NCI-H2171 treated with DMSO at 0.1 percent for 48 hours (cell line): ENCODE results near the gene AGFG2.
"Not testable (repeated sequence)": the region's sequence is repeated elsewhere in the genome, so short reads cannot be mapped to it uniquely, and the experiment has no call there.

Experiments
- DNase-seq: peaks from one replicate; lab custom pipeline; 2025; lab: John Stamatoyannopoulos, UW

Gene AGFG2

DNA sequence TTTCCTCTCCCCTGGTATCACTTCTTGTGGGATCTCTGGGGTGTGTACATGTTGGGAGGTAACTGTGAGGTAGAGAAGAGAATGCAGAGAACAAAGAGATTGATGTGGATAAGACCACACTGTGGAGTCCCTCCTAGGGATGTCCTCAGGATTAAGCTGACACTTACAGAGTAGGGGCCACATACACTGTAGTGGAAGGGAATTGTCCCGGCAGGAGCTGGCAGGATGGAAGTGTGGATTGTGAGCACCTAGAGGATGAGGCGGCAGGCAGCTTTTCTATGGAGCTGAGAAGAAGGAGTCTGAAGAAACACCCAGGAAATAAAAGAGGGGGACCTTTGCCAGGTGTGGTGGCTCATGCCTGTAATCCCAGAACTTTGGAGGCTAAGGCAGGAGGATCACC is 13.5 kb downstream of the AGFG2 start:
- DNase-seq, result no peak

DNA sequence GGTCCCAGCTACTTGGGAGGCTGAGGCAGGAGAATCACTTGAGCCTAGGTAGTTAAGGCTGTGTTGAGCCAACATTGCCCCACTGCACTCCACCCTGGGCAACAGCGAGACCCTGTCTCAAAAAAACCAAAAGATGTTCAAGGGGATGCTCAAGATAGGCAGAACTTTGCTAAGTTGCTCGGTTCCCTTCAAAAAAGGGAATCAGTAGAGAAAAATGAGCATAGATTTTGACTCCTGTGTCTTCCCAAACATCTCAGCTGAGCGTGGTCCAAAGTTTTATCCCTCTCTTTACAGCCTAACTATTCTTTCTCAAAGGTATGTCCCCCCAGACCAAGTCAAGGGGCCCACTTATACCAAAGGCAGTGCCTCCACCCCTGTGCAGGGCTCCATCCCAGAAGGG is 14.0 kb downstream of the AGFG2 start:
- DNase-seq, result no peak

DNA sequence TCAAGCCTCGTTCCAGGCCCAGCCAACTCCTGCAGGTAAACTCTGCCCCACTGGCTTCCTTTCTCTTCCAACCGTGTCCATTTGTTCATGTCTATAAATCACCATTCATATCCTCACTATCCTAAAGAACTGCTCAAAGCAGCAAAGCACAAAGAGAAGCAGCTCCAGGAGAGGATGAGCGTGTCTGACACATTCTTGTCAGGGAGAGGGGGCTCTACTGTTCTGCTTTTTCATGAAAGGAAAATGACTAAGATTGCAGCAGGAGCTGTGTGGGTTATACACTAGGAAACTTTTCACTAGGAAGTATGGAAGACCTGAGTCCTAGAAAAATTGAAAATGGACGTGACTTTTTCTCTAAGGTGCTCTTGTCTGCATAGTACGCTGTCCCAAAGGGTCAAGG is 16.7 kb downstream of the AGFG2 start:
- DNase-seq, result no peak

DNA sequence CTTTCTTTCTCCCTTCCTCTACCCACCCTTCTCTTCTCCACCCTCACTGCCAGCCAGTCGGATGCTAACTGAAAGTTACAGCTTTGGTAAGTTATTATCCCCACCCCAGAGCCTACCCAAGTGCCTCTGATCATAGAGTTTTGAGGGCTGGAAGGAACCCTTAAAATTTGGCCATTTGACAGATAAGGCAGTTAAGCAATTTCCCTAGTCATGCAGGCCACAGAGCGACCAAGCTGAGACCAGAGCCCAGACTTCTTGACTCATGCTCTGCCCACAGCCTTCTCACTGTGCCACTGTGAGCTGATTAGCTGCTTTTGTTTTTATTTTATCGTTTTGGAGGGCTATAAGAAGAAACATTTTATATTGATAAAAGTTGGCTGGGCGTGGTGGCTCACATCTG is 17.5 kb downstream of the AGFG2 start:
- no peak for DNase-seq

DNA sequence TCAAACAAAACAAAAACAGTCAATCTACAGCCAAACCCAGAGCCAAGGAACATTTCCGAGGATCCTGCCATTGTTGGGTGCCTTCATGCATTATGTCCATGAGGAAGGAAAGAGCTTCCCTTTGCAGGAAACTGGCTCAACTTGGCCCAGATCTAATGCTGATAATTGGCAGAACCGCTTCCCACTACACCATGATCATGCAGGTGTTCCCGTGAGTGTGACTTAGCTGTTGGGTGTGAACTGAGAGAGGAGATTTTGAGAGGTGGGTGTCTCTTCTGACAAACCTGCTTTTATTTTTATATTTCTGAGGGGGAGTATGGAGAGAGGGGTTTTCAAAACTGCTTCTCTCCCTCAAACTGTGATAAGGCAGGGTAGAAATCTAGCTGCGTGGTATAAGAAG is 20.1 kb downstream of the AGFG2 start:
- DNase-seq, result no peak

DNA sequence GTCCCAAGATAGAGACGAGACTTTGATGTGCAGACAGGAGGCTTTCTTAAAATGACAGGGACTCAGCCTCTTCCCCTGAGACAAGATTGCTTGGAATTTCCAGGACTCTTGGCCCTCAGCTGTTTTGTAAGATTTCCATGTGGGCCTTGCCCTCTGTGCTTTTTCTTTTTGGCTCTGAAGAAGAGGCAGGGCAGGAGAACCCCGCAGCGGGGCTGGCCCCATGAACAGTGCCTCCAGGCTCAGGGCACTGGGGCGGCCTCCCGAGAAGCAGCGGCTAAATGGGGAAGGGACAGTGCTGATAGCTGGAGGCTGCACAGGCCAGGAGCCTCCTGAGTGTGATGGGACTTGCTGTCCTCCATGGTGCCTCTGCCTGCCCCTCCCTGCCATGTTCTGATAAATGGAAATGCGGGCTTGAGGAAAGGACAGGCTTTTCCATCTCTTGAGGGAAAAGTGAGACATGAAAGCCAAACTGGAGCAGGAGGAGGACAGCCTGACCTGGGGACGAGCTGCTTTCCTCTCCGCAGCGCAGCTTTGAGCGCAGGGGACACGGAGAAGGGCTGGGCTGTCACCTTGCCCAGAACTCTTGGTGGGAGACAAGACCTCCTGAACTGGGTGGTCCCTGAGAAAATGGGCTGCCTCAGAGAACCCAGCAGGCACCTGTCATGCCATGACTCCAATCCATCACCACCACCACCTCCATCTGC is 22.6 kb downstream of the AGFG2 start:
- DNase-seq, result no peak

DNA sequence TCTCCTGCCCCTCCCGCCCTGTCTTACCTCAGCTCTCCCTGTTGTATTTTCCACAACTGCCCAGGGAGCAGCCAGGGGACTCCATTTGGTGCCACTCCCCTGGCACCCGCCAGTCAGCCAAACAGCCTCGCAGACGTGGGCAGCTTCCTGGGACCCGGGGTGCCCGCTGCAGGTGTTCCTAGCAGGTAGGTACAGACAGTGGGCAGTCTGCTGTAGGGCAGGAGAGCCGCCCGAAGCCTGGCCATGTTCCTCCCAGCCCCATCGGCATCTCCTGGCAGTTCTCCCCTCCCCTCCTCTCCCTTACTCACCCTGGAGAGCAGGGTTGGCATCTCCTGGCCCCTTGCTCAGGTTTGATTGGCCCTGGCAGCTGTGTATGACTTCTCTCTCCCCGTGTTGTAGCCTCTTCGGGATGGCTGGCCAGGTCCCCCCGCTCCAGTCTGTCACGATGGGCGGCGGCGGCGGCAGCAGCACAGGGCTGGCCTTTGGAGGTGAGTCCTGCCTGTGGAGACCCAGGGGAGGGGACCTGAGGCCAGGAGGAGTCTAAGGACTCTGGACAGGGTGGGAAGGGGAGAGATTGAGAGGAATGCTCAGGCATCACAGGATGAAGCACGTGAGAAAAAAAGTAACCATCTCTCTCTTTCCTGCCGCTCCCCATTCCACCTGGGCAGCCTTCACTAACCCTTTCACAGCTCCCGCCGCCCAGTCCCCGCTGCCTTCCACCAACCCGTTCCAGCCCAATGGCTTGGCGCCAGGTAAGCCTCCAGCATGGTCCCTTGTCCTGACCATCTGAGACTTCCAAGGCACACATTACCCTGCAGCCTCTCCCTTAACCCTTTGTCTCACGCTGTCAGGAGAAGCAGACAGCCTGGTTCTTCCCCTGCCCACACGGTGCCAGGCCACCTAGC is 23.4 kb downstream of the AGFG2 start:
- no peak for DNase-seq

DNA sequence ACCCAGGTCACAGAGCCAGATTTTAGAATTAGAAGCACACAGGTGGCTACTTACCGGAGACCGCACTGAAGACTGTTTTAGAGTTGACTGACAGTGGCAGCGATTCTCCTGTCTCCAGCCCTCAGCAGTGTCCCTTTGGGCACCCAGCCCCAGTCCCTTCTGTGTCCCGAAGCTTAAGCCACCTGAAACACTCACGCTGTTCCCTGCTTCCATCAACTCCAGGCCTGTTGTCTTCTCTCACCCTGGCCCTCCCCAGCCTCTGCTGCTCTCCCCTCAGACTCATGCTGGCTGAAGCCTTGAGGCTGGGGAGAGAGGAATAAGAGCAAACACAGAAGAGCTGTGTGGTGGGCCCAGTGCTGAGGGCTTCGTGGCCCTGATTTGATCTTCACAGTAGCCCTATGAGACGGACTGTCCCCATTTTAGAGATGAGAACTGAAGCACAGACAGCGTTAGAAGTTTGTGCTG is 24.1 kb downstream of the AGFG2 start:
- no peak for DNase-seq

DNA sequence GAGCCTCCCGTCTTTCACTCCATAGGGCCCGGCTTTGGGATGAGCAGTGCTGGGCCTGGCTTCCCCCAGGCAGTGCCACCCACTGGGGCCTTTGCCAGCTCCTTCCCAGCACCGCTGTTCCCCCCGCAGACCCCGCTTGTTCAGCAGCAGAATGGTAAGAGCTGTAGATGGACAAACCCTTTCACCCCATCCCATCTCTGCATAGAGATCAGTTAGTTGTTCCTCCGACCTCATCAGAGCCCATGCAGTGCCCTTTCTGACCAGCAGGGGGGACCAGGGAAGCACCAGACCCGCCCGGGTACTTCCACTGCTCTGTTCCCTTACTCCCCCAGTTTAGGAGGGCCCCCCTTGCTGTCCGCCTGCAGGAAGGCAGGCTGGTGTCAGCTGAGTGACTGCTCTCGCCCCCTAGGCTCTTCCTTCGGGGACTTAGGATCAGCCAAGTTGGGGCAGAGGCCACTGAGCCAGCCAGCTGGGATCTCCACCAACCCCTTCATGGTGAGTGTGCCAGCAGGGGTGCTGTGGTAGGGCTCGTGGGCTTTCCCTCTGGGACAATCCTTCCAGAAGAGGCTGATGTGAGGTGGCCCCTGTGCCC is 24.9 kb downstream of the AGFG2 start:
- DNase-seq, result peak; percentile 15

DNA sequence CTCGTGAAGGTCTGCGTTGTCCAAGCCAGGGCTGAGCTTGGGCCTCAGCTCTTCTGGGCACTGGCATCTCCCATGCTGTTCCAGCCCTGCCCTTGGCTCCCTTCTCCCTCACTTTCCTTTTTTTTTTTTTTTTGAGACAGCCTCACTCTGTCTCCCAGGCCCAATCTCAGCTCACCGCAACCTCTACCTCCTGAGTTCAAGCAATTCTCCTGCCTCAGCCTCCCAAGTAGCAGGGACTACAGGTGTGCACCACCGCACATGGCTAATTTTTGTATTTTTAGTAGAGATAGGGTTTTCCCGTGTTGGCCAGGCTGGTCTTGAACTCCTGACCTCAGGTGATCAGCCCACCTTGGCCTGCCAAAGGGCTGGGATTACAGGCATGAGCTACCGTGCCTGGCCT is 25.4 kb downstream of the AGFG2 start:
- DNase-seq, result not testable (repeated sequence)

DNA sequence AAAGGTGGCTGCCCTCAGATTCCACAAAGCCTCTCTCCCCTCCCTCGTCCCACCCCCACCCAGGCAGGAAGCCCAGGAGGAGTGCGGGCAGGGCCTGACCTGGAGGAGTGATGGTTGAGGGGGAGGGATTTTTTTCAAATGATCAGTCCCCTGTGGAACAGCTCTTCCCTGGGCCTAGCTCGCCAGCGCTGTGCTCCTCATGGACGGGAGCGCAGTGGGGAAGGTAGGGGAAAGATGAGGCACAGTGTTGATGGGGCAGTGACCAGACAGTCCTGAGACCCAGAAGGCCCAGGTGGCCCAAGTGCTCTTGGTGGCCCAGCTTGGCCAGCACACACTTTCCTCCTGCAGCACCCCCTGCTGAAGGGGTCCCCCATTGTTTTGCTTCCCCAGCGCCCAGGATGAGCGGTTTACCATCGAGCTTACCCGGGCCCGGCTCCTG is 26.1 kb downstream of the AGFG2 start:
- DNase-seq, result no peak

DNA sequence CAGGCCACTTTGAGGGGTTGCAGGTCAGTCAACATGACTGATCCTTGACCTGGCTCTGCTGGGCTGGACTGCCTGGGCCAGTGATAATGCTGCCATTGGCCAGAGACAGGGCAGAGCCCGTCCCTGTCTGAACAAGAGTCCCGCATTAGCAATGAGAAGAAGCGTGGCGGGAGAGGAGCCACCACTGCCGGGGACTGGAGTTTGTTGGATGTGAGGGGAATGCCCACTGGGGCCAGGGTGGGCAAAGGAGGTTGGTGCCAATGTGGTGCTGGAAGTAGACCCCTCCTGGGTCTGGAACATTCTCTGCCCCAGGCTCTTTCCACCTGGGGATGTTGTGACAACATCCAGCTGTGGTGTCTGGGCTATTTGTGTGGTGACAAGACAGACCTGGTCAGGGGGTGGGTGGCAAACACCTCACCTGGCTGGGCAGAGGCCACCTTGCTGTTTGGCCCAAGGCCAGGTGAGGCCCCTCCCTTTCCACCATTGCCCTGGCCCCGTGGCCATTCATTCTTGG is 27.1 kb downstream of the AGFG2 start:
- DNase-seq, result no peak

DNA sequence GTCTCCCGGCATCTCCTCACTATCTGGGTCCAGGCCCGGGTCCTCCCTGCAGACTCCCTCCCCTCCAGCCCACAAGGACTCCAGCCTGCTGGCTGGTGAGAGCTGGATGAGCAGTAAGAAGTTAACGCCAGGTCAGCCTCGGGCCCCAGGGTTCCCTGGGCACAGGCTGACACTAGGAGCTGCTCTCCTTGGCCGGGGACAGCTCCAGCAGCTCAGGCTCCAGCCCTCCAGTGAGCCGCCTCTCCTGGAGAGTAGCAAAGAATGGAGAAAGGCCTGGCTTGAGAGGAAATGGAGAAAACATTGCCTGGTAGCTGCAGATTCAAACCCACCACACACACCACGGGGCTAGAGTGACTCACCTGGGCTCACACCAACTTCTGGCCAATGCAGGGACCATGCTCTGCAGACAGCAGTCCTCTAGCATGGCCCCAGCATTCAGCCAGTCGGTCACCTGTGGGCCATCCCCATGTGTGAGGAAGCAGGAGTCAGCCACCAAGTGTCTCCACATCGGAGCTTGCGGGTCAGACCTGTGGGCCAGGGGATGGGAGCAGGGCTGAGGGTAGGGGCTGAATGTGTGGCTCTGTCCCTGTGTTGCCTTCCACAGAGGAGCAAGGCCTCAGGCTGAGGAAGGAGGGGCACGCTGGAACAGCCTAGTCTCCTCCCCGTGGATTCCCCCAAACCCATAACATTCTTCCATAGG is 28.2 kb downstream of the AGFG2 start:
- no peak for DNase-seq

DNA sequence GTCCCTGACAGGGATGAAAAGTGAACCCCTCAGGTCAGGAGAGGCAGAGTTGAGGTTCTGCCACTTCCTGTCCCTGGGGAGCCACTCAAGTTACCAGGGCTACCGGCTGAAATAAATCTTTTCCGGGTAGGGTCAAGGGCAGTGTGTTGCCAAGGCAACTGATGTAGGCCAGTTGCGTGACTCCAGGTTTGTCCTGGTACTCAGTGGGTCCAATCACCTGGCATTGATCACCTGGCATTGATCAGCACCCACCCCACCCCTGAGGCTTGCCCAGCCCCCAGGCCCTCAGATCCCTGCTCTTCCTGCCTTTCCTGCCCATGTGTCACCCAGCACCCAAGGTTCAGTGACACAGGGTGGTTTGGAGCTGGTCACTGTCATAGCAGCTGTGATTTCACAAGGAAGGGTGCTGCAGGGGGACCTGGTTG is 28.8 kb downstream of the AGFG2 start:
- no peak for DNase-seq

DNA sequence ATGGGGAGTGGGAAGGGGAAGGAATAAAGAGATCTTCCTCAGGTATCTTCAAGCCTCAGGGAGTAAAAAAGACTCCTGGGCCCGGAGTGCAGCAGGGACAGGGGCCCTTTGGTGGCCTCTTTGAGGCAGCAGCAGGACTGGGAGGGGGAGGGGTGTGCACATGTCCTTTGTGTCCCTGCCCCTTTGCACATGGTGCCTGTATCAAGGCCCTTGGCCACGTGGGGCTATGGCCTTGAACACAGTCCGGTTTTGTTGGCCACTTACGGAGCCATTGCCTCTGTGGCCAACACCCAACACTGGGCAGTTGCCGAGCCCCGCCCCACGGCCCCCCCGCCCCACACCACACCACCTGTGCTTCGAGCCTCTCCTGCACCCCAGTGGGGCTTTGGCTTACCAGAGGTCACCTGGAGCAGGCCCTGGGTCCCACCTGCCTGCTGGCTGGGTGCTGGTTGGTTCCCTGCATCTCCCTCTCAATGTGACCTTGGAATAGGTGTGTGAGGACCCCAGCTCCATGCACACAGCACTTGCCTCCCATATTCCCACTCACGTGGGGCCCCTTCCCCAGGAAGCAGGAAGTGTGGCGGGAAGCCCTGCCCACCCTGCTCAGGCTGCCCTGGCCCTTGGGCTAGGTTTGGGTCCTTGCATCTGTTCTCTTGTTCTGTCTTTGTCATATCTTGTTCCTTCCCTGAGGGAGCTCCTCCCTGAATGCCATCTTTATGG is 29.3 kb downstream of the AGFG2 start:
- DNase-seq, result no peak

DNA sequence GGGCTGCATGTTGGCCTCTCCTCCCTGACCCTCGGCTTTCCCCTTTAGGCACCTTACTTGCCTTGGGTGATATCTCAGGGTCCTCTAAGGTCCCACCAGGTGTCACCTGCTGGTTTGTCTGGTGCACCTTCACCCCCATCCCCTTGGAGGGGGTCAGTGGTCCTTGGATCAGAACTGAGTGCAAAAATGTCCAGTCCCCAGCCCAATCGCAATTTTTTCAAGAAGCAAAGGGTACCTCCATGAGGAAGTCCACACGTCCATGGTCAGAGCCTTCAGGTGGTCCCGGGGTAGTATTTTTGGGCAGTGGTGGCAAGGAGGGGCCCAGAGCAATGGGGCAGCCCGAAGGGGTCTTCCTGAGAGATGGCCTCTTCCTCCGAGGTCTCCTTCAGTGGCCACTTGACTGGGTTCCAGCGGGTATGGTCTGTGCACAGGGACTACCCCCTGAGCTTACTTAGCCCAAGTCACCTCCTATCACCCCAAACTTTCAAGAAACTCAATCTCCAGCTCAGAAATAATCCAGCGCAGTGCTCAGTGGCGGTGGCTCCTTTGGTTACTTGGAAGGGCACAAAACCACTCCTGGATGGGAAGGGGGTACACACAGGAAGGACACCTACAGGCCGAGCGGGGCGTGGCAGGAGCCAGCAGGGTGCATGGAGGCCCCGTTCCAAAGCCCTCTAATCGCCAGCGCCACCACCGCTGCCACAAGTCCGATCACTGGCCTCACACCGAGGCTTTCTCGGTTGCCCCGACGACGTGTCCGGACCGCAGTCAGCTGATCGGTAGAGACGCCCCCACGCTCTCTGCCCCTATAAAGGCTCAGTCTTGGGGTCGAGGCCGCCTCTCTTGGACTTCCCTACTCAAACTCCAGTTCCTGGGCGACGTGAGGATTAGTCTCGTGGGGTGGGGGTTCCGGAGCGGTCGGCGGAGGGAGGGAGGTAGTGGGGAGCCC is 30.2 kb downstream of the AGFG2 start:
- peak; percentile 42 for DNase-seq

DNA sequence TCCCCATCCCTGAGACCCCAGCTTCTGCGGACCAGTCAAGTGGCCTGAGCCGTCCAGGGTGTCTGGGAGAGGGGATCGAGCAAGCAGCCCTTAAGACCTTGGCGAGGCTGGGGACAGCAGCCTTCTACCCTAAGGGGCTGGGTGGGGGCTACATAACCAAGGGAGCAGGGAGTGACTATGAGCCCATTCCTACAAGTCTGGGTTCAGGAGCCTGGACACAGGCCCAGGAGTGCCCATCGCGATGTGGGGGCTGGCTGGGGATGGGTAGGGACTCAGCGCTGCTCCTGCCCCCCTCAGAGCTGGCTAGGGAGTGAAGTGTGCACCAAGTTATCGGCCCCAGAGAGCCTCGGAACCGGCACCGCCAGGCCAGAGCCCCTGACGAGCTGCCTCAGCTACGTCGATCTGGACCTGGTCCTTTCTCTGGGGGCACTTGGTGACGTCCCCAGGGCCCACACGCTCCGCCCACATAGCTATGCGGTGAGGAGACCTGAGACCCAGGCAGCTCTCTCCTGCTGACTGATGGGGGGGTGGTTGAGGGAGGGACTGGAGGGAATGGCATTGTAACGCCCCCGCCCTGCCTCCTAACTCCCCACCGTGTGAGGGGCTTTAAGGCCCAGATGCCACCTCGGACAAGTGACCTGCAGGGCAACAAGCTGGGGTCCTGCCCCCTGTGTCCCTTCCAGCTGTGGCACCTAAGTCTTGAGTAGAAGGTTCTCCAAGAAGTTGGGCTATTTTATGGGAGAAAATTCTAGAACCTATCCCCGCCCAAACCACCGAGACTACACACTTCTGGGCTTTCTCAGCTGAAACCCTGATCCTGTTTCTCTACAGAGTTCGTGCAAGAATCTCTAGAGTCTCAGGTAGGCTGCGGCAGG is 32.2 kb downstream of the AGFG2 start:
- DNase-seq, result no peak

DNA sequence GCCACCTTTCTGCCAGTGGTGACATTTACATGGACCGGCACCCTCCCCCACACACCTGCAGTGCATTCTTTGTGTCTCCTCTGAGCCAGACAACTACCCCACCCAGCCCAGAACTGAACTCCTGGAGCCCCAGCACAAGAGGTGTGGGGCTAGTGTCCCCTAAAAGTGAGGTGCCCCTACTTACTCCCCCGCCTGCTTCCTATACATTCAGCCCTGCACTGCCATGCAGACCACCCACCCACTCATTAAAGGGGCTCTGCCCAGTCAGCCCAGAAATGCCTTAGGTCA is 32.8 kb downstream of the AGFG2 start:
- DNase-seq, result no peak

DNA sequence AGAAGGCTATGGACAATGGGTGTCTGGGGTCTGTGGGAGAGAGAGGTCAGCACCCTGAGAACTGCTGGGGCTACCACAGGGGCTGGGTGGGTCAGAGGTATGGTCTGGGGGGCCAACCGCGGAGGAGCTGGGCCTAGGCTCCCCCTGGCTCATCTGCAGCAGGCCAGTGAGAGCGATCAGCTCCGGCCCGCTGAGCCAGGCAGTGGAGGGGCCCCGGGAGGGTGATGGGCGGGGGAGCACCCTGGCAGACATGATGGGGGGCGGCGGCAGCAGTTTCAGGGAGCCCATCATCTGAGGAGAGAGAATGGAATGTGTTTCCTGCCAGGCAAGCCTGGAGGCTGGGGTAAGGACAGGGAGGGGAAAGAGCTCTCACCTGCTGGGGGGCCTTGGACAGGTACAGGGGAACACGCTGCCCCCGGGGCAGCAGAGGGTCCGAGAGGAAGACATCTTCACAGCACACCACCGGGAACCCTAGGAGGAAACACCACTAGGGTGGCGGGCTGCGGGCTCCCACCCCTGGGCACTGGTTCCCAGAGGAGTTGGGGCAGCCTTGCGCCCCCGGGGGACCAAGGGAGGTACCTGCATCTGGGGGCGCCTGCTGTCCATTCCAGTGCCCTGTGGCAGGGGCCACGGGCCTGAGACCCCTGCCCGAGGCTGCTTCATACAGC is 33.4 kb downstream of the AGFG2 start:
- no peak for DNase-seq
